ENCODE data around the gene SLC27A3.

- TF ChIP-seq CBFB (IDR thresholded peaks at IDR 0.05; ENCODE audit: low read depth) (no peak), SP1 (IDR thresholded peaks at IDR 0.05; ENCODE audit: low read depth, low read length) (no peak), PML (IDR thresholded peaks at IDR 0.05; ENCODE audit: low read length) (no peak), CTCF (IDR thresholded peaks at IDR 0.05 in 2 of 3, conservative IDR thresholded peaks at IDR 0.05 in 1 of 3; ENCODE audit: control insufficient read depth in 2 of 3, extremely low read depth in 1 of 3, insufficient read depth in 1 of 3, low read depth in 3 of 3, low read length in 3 of 3) (no peak), EZH2 (IDR thresholded peaks at IDR 0.05; ENCODE audit: borderline replicate concordance, control insufficient read depth, low read depth, low read length) (no peak), USF2 (IDR thresholded peaks at IDR 0.05; ENCODE audit: borderline replicate concordance, low read depth, low read length) (no peak), POLR2AphosphoS5 (IDR thresholded peaks at IDR 0.05; ENCODE audit: low read length) (no peak), CHD2 (IDR thresholded peaks at IDR 0.05; ENCODE audit: borderline replicate concordance, low read depth, low read length) (no peak), POLR2AphosphoS2 (IDR thresholded peaks at IDR 0.05; ENCODE audit: low read depth, low read length) (no peak), CHD4 (IDR thresholded peaks at IDR 0.05) (no peak), SMAD1 (IDR thresholded peaks at IDR 0.05; ENCODE audit: low read depth, partially characterized antibody) (no peak), JUND (IDR thresholded peaks at IDR 0.05; ENCODE audit: low read depth, low read length) (no peak), HCFC1 (IDR thresholded peaks at IDR 0.05; ENCODE audit: low read length) (no peak)
Measured at GRCh38 chr1:153777648-153778047, 2.4 kb downstream of the SLC27A3 start.

All from GM12878 (cell line).